SK-N-MC (cell line): ENCODE measurements around the gene TFAP2E.

ENCODE experiments used
- EZH2 ChIP-seq: fragments of 200-600 bp; sonication (generic); IDR thresholded peaks from one replicate; pipeline ENCODE4 v1.6.1; 2017; ENCODE audit warnings: antibody characterized with exemption
- POLR2AphosphoS5 ChIP-seq: IDR thresholded peaks from 2 replicates; pipeline ENCODE4 v1.6.1; 2012; ENCODE audit warnings: mild to moderate bottlenecking, low read depth, low read length, borderline replicate concordance

GRCh38 chr1:35530168-35530567, 42.9 kb upstream of the TFAP2E start:
- TF ChIP-seq EZH2: no peak
- TF ChIP-seq POLR2AphosphoS5: no peak
